GM18517 (cell line): ENCODE results near the gene OLFML2B.

ENCODE experiments used
- ATAC-seq: cut with Tn5 transposase; IDR thresholded peaks from one replicate; pipeline ENCODE4 v1.9.1; 2021; ENCODE audit warnings: mild to moderate bottlenecking, moderate library complexity; ENCODE audit not compliant: unreplicated experiment

The OLFML2B gene

DNA sequence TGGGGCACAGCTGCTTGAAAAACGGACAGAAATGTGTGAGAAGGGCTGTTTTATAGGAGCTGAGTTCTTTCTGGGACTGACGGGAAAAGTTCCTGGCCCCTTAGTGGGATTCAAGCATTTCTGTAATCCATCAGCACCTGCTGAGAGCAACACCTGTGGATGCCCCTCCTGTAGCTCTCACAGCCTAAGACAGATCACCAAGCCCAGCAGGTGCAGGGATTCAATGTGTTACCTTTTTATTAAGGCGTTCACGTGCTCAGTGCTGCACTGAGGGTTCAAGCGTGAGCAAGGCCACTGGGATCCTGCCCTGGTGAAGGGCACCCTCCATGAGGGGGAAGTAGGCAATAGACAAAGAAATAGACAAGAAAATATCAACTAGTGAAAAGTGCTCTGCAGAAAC is 14.9 kb downstream of the OLFML2B start:
- ATAC-seq = no peak

DNA sequence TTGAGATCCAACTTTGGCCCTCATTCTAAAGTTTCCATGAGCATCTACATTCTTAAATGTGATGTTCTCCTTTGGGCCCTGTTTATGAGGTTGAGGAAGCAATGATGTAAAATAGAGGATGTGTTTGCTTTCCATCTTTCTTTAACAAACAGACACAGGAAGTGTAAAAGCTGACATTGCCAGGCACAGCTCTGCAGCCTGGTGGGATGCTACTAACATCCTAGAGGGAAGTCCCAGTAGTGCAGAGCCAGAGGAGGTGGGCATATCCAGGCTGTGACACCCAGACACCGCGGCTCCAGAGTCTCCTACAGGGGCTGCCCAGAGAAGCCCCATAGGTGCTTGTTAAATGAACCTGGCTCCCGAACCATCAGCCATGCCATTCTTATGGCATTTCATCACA is 16.2 kb downstream of the OLFML2B start:
- no peak for ATAC-seq

DNA sequence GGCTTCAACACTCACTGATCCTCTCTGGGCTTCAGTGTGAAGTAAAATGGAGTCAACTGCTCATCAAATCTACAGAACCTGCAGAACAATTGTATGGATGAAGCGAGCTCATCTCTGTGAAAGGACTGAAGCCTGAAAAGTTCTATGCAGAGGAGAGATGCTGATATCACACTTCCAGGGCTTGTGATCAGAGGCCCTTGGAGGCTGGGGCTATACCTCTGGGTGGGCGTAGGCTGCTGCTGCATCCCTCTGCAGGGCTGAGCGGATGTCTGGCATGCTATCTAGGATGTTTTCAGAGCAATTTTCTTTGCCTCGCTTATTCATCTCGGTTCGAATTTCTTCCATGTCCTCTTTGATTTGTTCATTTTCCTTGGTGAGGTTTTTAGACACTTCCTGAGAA is 17.6 kb downstream of the OLFML2B start:
- no peak for ATAC-seq

DNA sequence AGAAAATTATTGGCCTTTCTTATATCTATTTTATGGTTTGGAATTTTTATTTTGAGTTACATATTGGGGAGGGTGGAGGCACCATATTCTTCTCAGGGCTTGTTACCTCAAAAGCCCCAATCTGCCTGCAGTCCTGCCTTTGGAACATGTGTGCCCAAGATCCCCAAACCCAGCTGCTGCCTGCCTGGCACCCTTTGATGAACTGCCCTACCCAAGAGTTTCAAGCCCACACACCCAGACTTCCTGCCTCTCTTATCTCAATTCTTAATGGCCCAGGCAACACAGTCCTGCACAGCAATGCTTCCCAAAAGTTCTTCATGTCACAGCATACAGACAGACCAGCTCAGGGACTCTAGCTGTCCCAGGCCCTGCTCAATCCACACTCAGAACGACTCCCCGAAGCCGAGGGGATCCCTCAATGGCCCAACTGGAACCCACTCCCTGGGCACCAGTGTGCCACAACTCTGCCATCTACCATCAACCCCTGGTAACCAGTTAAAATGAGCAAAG is 19.2 kb downstream of the OLFML2B start:
- ATAC-seq = no peak

DNA sequence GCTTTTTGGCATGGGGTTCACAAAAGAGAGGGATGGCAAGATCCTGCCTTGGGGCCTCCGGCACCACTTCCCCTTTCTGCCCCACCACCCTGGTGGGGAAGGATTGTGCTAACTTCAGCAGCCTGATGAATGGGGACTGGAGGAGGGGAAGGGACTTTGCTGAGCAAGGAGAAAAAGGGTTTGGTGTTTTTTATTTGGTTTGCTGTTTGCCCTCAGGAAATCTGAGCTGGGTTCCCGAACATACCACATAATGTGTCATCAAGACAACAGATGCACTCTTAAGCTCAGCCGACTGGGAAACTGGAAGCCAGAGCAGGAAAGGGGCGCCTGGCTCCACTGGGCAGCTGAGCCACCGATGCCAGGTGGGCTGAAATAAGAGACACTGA is 19.8 kb downstream of the OLFML2B start:
- ATAC-seq = no peak

DNA sequence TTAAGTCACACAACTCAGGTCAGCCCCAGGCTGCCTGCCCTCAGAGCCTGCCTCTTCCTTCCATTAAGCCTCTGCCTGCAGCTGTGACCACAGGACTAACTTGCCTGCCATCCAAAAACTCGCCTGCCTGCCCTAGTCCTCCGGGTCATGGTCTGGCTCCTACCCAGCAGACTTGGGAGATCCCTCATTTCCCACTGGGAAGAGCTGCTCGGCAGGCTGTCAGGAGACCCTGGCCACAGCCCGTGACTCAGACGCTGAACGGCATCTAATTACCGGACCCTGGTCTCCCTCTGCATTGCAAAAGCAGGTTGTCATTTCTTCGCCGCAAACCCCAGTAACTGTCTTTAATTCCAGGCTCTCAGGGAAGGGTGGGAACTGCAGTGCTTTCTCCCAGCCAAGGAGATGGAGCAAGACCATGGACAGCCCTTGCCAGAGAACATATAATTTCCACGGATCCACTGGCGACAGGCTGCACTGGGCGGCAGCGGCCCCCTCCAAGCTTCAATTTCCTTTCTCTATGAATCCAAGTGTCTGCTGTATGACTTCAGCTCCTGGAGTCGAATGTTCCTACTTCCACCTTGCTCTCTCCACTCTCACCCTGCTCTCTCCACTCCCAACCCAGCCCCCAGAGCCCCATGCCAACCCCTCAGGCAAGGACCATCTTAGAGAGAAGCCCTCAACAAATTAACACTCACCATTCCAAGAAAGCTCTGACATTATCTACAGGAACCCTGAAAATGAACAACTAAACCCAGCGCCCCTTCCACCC is 20.4 kb downstream of the OLFML2B start:
- ATAC-seq = no peak

DNA sequence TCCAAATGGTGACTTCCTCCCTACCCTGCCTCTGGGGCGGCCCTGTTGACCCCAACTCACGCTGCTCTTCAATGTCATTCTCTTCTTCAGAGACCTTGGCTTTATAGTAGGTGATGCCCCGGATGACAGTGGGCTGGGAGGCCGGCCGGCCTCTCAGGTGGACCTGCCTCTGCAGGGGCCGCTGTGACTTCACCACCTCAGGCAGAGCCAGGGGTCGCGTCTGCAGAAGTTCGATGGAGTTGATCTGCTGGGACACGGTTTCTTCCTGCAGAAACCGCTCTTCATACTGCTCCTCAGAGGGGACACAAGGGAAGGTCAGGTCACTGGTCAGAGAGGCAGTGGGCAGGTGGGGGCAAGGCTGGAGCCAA is 23.6 kb downstream of the OLFML2B start:
- no peak for ATAC-seq

DNA sequence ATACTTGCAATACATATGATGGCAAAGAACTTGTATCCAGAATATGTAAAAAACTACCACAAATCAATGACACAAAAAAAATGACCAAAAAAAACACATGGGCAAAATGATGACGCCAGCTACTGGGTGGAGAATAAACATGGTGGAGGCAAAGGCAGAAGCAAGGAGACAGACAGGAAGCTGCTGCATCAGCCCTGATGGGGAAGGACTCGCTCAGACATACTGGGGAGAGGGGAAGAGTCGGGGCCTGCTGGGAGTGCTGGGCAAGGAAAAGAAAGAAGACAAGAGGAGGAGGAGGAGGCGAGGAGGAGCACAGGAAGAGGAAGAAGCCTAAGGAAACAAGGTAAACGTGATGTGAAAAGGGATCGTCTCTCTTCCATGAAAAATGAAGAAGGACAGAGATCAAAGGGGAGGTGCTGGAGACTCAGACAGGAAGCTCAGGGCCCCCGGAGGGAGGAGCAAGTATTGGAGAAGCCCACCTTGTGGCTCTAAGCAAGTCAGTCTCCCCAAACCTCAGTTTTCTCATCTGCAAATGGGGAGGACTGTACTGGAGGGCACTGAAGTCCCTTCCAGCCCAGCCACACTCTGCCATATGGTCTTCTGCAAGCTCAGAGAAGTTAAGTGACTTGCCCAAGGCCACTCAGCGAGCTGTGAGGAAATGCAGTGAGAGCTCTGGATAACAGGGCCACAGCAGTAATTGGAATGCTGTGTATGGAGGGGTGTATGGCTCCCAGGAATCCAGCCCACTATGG is 24.2 kb downstream of the OLFML2B start:
- no peak for ATAC-seq

DNA sequence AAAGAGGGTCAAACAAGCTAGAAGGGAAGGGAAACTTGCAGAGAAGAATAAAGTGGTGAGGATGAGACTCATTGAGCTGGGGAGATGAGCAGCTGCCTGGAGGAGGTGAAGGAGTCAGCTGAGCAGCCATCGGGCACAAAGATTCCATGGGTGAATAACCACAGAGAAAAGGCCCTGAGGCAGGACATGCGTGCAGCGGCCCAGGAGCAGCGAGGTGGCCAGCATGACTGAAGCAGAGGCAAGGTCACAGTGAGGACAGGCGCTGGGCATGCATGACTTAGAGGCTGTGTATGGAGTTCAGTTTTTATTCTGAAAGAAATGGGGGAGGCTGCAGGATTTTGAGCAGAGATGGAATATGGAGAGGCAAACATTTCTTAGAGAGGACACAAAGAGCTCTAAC is 24.9 kb downstream of the OLFML2B start:
- no peak for ATAC-seq

DNA sequence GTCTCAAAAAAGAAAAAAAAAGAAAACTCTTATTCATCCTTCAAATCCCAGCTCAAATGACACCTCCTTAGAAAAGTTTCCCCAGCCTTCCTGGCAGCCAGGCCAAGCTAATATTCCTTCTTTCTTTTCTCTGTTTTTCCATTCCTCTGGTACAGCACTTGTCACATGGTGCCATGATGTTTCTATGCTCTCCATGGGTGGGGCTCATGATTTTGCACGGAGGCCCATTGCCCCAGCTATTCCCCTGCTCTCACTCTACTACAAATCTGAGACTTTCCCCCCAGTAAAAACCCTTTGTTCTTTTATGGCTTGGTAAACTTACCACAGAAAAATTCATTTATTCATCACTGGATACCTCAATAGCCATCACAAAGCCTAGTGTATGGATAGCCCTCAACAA is 26.5 kb downstream of the OLFML2B start:
- ATAC-seq = no peak

DNA sequence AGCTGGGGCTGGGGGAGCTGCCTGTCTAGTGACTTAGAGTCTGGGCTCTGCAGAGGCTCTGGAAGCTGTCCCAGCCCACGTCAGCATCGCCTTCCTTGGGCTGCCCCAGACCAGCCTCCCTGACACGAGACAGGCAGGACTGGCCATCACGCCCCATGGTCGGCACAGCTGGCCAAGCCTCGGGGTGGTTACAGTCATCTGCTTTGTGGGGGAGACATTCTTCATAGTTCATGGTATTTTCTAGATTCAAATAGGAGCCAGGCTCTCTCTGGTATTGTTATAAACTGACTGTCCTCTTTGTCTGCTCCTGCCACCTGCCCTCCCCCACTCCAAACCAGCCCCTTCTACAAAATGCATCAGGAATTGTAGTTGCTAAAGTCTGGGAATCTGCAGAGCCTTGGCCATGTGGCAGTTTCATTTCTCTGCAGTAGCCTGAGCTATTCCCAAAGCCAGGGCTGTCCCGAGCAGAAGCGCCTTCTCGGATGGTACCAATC is 29.4 kb downstream of the OLFML2B start:
- ATAC-seq = no peak

DNA sequence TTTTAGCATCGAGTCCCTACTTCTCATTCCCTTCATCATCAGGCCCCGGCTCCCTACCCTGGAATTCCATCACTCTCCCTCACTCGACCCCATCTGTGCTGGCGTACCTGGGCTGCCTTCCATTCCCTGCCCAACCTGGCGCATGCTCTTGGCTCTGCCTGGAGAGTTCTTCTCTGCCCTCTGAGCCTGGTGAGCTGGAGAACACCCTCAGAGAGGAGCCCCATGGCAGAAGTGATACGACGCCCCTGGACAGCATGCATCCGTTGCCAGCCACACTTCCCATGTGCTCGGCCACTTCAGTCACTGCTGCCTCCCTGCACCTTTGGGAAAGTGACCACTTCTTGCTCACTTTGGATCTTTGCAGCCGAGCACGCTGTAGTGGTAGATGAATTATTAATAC is 30.1 kb downstream of the OLFML2B start:
- ATAC-seq = no peak

DNA sequence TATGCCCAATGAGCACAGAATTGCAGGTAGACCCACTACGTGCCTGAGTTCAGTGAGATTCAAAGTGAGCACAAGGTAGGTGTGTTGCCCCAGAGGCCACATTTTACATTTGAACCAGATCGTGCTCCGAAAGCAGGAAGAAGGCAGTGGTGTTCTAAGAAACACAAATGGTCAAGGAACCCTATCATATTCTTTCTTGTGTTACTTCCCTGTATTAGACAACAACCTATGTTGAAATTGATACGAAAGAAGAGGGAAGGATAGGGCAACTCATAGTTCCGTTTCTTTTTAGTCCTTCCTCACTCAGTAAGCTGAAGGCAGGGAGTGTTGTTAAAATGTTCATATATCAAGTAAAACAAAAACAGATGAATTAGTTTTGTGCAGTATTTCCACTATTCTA is 33.9 kb downstream of the OLFML2B start:
- no peak for ATAC-seq

DNA sequence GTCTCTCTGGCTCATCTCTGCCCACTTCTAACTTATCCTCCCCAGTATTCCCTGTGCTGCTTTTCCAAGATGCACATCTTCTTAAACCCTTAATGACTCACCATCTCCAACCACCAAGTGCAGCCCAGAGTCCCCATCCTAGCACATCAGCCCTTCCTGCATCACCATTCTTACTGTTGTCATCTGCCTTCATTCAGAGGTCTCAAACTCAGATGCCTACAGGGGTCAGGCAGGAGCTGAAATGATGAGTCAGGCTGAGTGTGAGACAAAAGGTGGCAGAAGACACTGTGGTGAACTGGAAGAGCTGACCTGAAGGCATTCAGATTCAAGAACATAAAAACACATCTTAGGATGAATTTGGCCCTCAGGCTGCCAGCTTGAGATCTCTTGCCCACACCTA is 34.6 kb downstream of the OLFML2B start:
- ATAC-seq = no peak

DNA sequence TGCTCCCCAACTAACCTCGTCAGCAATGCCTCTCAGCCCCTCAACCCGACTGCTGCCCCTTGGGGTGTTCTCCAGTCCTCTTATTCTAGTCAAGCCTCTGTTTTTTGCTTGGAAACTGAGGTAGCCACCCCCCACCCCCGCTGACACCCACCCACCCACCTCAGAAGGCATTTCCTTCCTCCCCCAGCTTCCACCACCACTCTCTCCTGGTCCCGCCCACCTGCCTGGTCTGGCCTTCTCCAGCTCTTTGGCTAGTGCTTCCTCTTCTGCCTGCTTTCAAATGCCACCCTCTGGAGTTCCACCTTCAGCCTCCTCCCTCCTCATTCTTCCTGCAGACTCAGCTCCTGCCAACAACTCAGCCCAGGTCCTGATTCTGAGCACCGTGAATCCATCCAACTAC is 35.3 kb downstream of the OLFML2B start:
- ATAC-seq = no peak

DNA sequence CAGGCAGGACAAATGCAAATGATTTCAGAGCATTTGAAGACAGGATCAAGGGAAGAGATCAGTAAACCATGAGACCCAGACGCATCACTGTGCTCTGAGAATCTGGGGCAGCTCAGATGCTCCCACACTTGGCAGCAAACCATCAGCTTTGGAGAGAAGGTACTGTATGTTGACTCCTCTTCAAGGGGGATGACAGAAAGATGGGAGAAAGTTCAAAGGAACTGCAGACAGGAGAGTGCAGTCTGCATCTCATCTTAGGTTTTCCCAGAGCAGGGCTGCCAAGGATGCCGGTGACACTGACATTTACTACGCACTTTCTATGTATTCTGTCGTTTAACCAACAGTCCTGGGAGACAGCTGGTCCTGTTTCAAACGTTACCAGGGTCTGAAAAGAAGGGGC is 35.8 kb downstream of the OLFML2B start:
- no peak for ATAC-seq

DNA sequence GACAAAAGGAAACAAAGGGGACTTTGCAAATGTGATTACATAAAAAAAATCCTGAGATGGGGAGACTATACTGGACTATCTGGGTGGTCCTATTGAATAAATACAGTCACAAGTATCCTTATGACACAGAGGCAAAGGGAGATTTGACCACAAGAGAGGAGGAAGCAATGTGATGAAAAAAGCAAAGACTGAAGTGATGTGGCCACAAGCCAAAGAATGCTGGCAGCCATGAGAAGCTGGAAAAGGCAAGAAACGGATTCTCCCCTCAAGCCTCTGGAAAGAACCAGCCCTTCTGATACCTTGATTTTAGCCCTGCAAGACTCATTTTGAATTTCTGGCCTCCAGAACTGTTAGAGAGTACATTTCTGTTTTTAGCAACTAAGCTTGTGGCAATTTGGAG is 36.4 kb downstream of the OLFML2B start:
- no peak for ATAC-seq

DNA sequence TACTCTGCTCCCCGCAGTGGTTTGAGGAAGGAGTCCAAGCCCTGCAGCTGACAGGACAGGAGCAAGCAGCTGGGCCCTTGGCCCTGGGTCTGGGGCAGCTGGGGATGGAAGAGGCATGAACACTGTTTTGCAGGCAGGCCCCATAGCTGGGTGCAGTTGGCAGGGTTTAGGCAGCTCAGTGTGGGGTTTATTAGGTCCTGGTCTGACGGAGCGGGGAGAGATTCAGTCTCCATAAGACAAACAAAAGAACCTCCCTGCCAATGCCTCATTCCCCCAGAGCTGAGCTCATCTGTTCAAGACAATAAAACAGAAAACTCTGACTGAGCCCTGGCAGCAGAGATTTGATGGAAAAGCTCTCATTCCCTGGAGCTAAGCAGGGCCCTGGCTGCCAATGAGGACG is 37.3 kb downstream of the OLFML2B start:
- ATAC-seq = no peak

DNA sequence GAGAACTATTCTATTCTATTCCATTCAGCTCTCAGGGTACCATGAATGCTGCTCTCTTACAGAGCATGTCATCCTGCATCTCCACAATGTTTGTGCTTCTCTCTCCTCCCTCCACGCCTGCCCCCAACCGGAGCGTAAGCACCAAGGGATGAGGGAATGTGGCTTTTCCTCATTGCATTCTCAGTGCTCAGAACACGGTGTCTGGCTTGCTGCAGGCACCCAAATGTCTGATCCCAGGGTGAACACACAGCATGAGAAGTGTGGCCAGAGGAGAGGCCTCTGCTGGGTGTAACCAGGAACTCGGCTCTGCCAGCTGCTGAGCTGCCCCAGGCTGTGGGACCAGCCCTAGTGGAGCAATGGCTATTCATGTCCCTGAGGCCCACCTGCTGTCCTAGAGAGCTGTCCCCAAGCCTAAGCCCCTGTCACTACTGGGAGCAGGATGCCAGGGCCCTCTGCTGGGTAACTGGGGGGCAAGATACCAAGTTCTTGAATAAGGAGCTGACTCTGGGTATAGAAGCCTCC is 38.3 kb downstream of the OLFML2B start:
- ATAC-seq = no peak

DNA sequence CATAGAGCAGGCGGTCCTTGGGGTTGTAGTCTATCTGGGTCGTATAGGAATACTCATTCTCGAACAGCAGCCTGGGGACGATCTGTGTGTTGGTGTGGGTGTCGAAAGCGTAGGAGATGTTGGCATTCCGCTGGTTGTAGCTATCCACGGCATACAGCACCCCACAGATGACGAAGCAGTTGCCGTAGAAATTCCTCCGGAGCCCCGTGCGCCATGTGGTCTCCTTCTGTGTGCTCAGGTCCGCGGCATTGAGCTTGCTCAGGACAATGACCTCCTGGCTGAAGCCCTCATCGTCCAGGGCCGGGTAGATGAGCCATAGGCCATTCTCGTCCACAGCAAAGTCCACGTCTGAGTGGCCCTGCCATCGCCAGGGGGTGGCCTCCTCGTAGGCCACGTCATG is 39.9 kb downstream of the OLFML2B start:
- ATAC-seq = no peak

DNA sequence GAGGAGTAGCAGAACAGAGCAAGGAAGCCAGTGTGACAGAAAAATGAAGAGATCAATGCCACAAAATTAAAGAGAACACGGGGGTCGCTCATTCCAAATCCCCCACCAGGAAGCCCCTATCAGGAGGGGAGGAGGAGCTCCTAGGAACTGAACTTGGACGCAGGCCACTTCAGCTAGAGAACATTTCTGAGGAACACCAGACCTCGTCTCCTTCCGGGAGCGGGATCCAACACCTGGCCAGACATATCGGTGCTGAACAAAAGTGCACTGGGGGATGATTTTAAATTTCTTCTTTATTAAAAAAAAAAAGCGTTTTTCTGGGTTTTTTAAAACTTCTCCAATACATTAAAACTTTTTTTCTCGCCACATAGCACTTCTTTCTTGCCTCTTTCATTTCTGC is 40.8 kb downstream of the OLFML2B start:
- no peak for ATAC-seq

DNA sequence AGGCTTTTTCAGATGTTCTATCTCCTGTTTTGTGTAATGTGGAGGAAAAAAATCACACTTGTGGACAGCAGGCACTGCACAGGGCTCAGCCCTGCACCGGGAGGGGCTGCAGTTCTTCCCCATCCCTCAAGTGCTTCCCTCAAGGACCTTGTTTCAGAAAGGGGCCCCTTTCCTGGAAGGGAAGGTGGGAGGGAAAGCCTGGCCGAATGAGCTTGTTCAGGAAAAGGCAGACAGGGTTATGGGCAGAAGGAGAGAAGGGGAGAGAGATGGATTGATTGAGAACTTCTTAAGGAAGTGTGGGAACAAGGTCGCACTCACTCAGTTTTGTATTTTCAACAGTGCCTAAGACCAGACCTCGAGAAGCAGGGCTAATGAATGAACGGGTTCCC is 41.2 kb downstream of the OLFML2B start:
- ATAC-seq = no peak
